Left lung (tissue), 10 donors: ENCODE data around the gene RAI14. TPM values are rescaled to one million over a fixed set of nuclear protein-coding genes. Genes with fewer than 3 reads are reported as not detected.
"Not testable (repeated sequence)": the region's sequence is repeated elsewhere in the genome, so short reads cannot be mapped to it uniquely, and the experiment has no call there.

Experiments used
- ATAC-seq: fragments of 200-7000 bp; cut with Tn5 transposase; one replicate; pipeline ENCODE4 v1.9.1; 2020; ENCODE audit warnings: moderate library complexity
- DNase-seq, 4 donors: peaks; one replicate each; pipeline ENCODE4 v3.0.0-alpha.2; 2013 to 2020
- H3K27ac ChIP-seq, 2 donors: fragments of 200-600 bp; sonication (generic) in 1 of 2; one replicate each; pipeline versions ENCODE4 v1.5.0 to v1.8.0; 2020 to 2021
- H3K27me3 ChIP-seq, 2 donors: fragments of 200-600 bp; sonication (generic) in 1 of 2; one replicate each; pipeline versions ENCODE4 v1.5.0 to v1.8.0; 2020 to 2021
- H3K36me3 ChIP-seq, 2 donors: fragments of 200-600 bp; sonication (generic) in 1 of 2; one replicate each; pipeline versions ENCODE4 v1.5.0 to v1.8.0; 2020 to 2021
- H3K4me1 ChIP-seq, 2 donors: fragments of 200-600 bp; one replicate each; pipeline ENCODE4 v1.8.0; 2021
- H3K4me3 ChIP-seq, 2 donors: fragments of 200-600 bp; sonication (generic) in 1 of 2; one replicate each; pipeline versions ENCODE4 v1.5.0 to v1.8.0; 2020 to 2021; ENCODE audit warnings: mild to moderate bottlenecking in 1 of 2
- H3K9me3 ChIP-seq, 2 donors: fragments of 200-600 bp; sonication (generic) in 1 of 2; one replicate each; pipeline versions ENCODE4 v1.5.0 to v1.8.0; 2020 to 2021
- intact Hi-C, 2 donors: fragments of 100-400 bp; cut with DNase I; formaldehyde crosslinking; loops; one replicate each; pipeline versions ENCODE4 v1.11.2 to v1.14.2; 2022
- polyA plus RNA-seq, 6 donors: library from polyadenylated mRNA; unstranded; fragments of 120-200 nt; gene quantifications; one replicate each; pipeline ENCODE4 v1.2.1, GENCODE V29; 2013; ENCODE audit not compliant: insufficient read length in 6 of 6
- total RNA-seq, 2 donors: library from RNA; stranded (reverse); fragmentation: NEBNext Ultra II Directional; extraction: Animal tissue kit (Norgen Biotek cat#: 25700); gene quantifications; one replicate each; pipeline ENCODE4 v1.2.1, GENCODE V29; 2021
- TF ChIP-seq, protein P1 (sequence below), 2 donors: fragments of 200-600 bp; sonication (generic) in 1 of 2; IDR thresholded peaks; one replicate each; pipeline versions ENCODE4 v1.5.0 to v1.8.0; 2021; ENCODE audit warnings: antibody characterized with exemption in 2 of 2
- donor health status: DM: no; HTN: yes; CAD: no.
- donor health status: DM: no; HTN: no; CAD: no.

Gene RAI14
- total and polyA plus RNA-seq, 8 donors: 48.4 to 109 (median 53.8) TPM

DNA sequence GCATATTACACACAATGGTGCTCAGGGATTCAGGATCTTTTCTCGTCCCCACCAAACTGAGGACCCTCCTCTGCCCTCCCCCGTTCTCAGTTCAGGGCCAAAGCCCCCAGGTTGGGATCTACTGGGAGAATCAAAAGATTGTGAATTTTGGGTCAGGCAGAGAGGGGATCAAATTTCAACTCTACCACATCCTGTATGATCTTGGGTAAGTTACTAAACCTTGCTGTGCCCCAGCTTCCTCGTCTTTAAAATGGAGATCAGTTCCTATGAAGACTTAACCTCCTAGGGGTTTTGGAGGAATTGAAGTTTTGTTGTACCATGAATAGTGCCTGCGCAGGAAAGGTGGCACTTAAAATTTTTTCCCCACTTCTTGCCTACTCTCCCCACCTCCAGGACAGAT lies 62.4 kb downstream of the RAI14 start:
- Histone ChIP-seq H3K36me3 (no peaks in the 10 kb centered on the region), H3K4me3 (no peak overlapping the region), H3K9me3 (no peaks in the 10 kb centered on the region), H3K27me3 (no peaks in the 10 kb centered on the region), H3K4me1 (peaks cover 0 to 7% of the 10 kb centered on the region in 2 donors), H3K27ac (no peak overlapping the region)
- DNase-seq: no peak
- no peak for ATAC-seq
- intact Hi-C loops: no loop called here
- TF ChIP-seq, protein P1, sequence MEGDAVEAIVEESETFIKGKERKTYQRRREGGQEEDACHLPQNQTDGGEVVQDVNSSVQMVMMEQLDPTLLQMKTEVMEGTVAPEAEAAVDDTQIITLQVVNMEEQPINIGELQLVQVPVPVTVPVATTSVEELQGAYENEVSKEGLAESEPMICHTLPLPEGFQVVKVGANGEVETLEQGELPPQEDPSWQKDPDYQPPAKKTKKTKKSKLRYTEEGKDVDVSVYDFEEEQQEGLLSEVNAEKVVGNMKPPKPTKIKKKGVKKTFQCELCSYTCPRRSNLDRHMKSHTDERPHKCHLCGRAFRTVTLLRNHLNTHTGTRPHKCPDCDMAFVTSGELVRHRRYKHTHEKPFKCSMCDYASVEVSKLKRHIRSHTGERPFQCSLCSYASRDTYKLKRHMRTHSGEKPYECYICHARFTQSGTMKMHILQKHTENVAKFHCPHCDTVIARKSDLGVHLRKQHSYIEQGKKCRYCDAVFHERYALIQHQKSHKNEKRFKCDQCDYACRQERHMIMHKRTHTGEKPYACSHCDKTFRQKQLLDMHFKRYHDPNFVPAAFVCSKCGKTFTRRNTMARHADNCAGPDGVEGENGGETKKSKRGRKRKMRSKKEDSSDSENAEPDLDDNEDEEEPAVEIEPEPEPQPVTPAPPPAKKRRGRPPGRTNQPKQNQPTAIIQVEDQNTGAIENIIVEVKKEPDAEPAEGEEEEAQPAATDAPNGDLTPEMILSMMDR (IDR thresholded peaks at IDR 0.05): no peak

DNA sequence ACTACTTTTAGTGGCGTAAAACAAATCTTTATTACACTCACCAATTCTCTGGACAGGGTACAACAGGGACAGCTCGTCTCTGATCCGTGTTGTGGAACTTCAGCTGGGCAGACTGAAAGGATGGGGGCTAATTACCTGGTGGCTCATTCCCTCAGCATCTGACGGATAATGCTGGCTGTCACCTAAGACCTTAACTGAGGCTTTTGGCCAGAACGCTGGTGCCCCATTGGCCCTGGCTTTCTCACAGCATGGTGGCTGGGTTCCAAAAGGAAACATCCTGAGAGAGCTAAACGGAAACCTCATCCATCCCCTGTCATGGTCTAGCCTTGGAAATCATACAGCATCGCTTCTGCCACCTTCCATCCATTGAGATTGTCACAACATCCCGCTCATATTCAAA lies 62.9 kb downstream of the RAI14 start:
- ATAC-seq (no peak), DNase-seq (no peak)
- Histone ChIP-seq H3K27me3 (no peaks in the 10 kb centered on the region), H3K9me3 (no peaks in the 10 kb centered on the region), H3K36me3 (no peaks in the 10 kb centered on the region), H3K27ac (no peak overlapping the region), H3K4me3 (no peak overlapping the region), H3K4me1 (peaks cover 0 to 7% of the 10 kb centered on the region in 2 donors)
- intact Hi-C loops: no loop called here
- TF ChIP-seq, protein P1 (IDR thresholded peaks at IDR 0.05): no peak

DNA sequence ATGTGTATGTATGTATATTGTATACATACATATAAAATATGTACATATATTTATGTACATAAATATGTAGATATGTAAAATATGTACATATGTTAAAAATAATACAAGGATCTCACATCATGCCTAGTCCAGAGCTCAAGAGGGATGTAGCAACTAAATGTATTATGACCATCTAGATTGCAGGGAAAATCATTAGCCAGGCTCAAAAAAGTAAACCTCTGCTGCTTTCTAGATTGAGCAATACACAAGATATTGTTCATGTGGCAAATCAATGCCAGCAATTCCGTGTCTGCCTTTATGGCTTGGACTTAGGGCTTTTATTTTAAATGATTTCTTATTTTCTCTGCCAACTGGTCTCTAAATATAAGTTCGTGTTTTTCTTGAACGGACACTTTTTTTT lies 65.2 kb downstream of the RAI14 start:
- DNase-seq (no peak), ATAC-seq (no peak)
- no peaks in the 10 kb centered on the region for H3K36me3 ChIP-seq
- no peaks in the 10 kb centered on the region for H3K27me3 ChIP-seq
- no peak overlapping the region for H3K27ac ChIP-seq
- H3K9me3 ChIP-seq: no peaks in the 10 kb centered on the region
- TF ChIP-seq, protein P1 (IDR thresholded peaks at IDR 0.05): no peak
- H3K4me3 ChIP-seq: no peak overlapping the region
- intact Hi-C loops: no loop called here
- peaks cover 0 to 7% of the 10 kb centered on the region in 2 donors for H3K4me1 ChIP-seq

DNA sequence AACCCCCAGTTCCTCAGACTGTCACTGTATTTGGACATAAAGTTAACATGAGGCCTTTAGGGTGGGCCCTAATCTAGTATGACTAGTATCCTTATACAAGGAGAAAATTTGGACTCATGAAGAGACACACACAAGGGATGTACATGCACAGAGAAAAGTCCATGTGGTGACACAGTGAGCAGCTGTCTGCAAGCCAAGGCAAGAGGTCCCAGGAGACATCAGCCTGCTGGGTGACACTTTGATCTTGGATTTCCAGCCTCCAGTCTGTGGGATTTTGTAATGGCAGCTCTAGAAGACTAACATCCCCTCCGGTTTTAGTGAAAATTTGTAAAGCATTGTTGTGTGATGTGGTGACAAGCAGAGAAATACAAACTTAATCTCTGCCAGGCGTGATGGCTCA lies 66.1 kb downstream of the RAI14 start:
- H3K27ac ChIP-seq: no peak overlapping the region
- TF ChIP-seq, protein P1 (IDR thresholded peaks at IDR 0.05): no peak
- peaks cover 0 to 4% of the 10 kb centered on the region in 2 donors for H3K4me1 ChIP-seq
- DNase-seq: no peak
- H3K36me3 ChIP-seq: no peaks in the 10 kb centered on the region
- intact Hi-C loops: no loop called here
- no peaks in the 10 kb centered on the region for H3K27me3 ChIP-seq
- no peaks in the 10 kb centered on the region for H3K9me3 ChIP-seq
- H3K4me3 ChIP-seq: no peak overlapping the region
- ATAC-seq: no peak

DNA sequence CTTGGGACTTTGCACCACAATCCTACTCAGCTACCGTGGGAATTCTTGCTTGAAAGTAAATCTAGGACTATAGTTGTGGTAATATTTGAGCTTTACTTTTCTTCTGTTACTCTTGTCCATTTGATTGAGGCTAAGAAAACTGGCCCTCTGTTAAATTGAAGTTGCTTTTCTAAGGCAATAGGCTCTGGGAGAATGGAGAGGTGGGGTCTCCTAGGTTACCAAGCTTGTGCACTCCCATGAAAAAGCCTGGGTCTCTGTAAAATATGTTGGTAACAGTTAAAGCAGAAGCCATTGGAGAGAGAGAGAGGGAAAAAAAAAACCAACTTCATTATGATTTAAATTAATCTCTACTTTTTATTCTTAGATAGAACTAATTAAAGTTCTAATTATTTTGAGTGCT lies 68.6 kb downstream of the RAI14 start:
- no peak for DNase-seq
- H3K27me3 ChIP-seq: no peaks in the 10 kb centered on the region
- TF ChIP-seq, protein P1 (IDR thresholded peaks at IDR 0.05): no peak

DNA sequence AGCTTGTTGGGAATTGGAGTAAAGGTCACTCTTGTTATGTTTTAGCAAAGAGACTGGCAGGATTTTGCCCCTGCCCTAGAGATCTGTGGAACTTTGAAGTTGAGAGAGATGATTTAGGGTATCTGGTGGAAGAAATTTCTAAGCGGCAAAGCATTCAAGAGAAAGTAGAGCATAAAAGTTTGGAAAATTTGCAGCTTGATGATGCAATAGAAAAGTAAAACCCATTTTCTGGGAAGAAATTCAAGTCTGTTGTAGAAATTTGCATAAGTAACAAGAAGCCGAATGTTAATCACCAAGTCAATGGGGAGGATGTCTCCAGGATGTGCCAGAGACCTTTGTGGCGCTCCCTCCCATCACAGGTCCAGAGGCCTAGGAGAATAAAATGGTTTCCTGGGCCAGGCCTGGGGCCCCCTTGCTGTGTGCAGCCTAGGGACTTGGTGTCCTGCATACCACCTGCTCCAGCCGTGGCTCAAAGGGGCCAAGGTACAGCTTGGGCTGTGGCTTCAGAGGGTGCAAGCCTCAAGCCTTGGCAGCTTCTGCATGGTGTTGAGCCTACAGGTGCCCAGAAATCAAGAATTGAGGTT lies 71.1 kb downstream of the RAI14 start:
- DNase-seq, H3K4me1 ChIP-seq, H3K36me3 ChIP-seq, H3K27ac ChIP-seq, H3K4me3 ChIP-seq, H3K9me3 ChIP-seq, ATAC-seq, intact Hi-C loops, H3K27me3 ChIP-seq: not testable (repeated sequence)

More for the DNA sequence above, 68.6 kb downstream of the RAI14 start:
- ATAC-seq: no peak
- Histone ChIP-seq H3K27ac (no peak overlapping the region), H3K4me1 (no peaks in the 10 kb centered on the region), H3K9me3 (no peaks in the 10 kb centered on the region), H3K4me3 (no peak overlapping the region), H3K36me3 (no peaks in the 10 kb centered on the region)
- intact Hi-C loops: no loop called here
